Subcutaneous abdominal adipose tissue (tissue), 5 donors: Measurements from ENCODE around the gene SLC9A9.
A peak's percentile ranks its signal among the peaks of the same experiment; 100 is the strongest.

ENCODE experiments used
- H3K27ac ChIP-seq: one replicate; pipeline ENCODE4 v1.7.0; 2013; ENCODE audit warnings: low read depth, mild to moderate bottlenecking, inconsistent platforms, low read length, moderate library complexity
- H3K27me3 ChIP-seq, 5 donors: one replicate each; pipeline ENCODE4 v1.7.0; 2013; ENCODE audit warnings: low read length in 5 of 5, inconsistent platforms in 1 of 5; ENCODE audit not compliant: control insufficient read depth in 5 of 5, insufficient read depth in 4 of 5
- H3K36me3 ChIP-seq, 5 donors: one replicate each; pipeline ENCODE4 v1.7.0; 2013; ENCODE audit warnings: low read length in 5 of 5; ENCODE audit not compliant: control insufficient read depth in 5 of 5, insufficient read depth in 5 of 5
- H3K4me1 ChIP-seq, 5 donors: one replicate each; pipeline ENCODE4 v1.7.0; 2013; ENCODE audit warnings: low read length in 5 of 5, mild to moderate bottlenecking in 3 of 5, moderate library complexity in 1 of 5; ENCODE audit not compliant: control insufficient read depth in 5 of 5, insufficient read depth in 5 of 5
- H3K4me3 ChIP-seq, 5 donors: one replicate each; pipeline ENCODE4 v1.7.0; 2013; ENCODE audit warnings: low read length in 5 of 5, low read depth in 1 of 5
- H3K9ac ChIP-seq, 5 donors: one replicate each; pipeline ENCODE4 v1.7.0; 2013; ENCODE audit warnings: low read length in 5 of 5, mild to moderate bottlenecking in 4 of 5, moderate library complexity in 3 of 5
- H3K9me3 ChIP-seq, 5 donors: one replicate each; pipeline ENCODE4 v1.7.0; 2013; ENCODE audit warnings: low read length in 5 of 5; ENCODE audit not compliant: control insufficient read depth in 5 of 5
- donor health status: healthy.
- donor health status: healthy.
- donor health status: healthy.
- donor health status: healthy.
- donor health status: healthy.

The SLC9A9 gene

DNA sequence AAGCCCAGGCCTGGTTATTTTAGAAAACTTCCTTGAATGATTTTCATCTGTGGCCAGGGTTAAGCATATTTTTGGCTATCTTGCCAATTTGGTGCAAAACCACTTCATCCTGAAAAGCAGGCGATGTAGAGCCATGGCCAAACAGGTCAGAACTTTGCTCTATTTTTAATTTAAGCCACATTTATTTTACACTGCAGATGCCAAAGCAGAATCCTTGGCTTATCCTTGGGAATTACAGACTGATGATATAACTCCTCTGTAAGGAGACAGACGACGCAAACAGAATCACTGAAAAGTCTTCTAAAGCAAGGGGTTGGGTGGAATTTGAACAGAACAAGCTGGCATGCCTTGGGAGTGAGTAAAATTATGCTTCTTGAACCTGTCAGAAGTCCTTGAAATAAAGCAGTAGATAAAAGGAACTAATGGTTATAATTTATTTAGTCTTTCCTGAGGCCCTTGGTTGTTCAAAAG is 606.8 kb downstream of the SLC9A9 start:
- Histone ChIP-seq H3K9ac (no peak overlapping the region), H3K9me3 (peaks cover 0 to 2% (median 0%) of the 10 kb centered on the region in 5 donors), H3K4me3 (no peak overlapping the region), H3K4me1 (peaks cover 0 to 7% (median 0%) of the 10 kb centered on the region in 5 donors), H3K36me3 (no peaks in the 10 kb centered on the region), H3K27ac (peak overlapping the region; percentile 4), H3K27me3 (no peaks in the 10 kb centered on the region)

DNA sequence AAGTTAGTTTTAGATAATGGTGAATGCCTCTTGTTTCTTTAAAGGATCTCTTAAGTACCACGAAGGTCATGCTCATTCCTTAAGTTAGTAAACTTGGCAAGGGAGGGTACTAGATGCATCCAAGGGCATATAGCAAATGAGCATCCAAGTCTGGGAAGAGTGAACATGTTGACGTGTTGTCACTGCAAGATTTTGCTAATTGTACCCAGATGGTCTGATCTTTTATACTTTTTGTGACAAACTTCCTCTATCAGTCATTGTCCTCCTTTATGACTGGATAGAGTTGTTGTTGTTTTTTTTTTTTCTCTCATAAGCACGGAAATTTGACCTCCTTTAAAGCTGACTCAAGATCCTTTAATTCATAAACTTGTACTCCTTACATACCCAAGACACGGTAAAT is 607.4 kb downstream of the SLC9A9 start:
- Histone ChIP-seq H3K4me3 (no peak overlapping the region), H3K27ac (peak overlapping the region; percentile 4), H3K9me3 (peaks cover 0 to 3% (median 0%) of the 10 kb centered on the region in 5 donors), H3K4me1 (peaks cover 0 to 7% (median 0%) of the 10 kb centered on the region in 5 donors), H3K9ac (no peak overlapping the region), H3K27me3 (no peaks in the 10 kb centered on the region), H3K36me3 (no peaks in the 10 kb centered on the region)

DNA sequence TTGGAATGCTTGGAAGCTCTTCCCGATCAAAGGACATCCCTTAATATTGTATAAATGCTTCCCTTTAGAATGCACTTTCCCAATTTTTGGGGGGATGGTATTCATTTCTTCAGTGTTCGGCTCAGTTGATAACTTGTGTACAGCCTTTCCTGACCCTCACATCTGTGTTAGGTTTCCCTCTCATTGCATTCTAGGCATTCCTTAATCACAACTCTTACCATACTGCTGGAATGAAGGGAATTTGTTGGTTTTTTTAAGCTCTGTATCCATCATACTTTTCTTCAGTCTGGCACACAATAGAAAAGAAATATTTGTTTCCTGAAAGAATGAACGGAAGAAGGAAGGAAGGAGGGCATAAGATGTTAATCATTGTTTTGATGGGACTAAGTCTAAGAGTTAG is 609.2 kb downstream of the SLC9A9 start:
- Histone ChIP-seq H3K9ac (no peak overlapping the region), H3K36me3 (no peaks in the 10 kb centered on the region), H3K27me3 (no peaks in the 10 kb centered on the region), H3K9me3 (peaks cover 0 to 3% (median 0%) of the 10 kb centered on the region in 5 donors), H3K27ac (no peak overlapping the region), H3K4me1 (peaks cover 0 to 7% (median 0%) of the 10 kb centered on the region in 5 donors), H3K4me3 (no peak overlapping the region)

DNA sequence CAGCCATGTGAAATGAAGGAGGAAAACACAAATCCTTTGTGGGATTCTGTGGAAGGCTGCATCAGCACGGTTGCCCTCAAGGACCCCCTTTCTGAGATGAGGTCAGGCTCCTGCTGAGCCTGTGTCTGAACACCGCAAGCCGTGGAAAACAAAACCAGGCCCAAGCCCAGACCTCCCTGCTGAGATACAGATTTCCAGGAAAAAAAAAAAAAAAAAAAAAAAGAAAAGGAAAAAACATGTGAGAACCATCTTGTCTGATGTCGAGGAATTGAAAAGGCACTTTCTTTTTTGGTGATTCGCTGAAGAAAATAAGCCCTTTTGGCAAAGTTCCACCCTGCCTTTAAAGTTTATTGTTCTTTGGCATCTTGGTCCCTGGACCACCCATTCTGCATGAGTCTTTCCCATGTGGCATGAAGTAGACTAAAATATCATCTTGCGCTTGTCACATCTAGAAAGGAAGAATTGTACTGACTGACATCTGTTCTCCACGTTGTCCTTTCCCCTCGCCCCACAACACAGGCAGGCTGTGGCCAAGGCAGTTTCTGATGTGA is 611.1 kb downstream of the SLC9A9 start:
- no peak overlapping the region for H3K27ac ChIP-seq
- H3K9me3 ChIP-seq: peaks cover 0 to 3% (median 0%) of the 10 kb centered on the region in 5 donors
- no peak overlapping the region for H3K9ac ChIP-seq
- H3K4me3 ChIP-seq: no peak overlapping the region
- no peaks in the 10 kb centered on the region for H3K27me3 ChIP-seq
- H3K36me3 ChIP-seq: no peaks in the 10 kb centered on the region
- H3K4me1 ChIP-seq: peaks cover 0 to 7% (median 0%) of the 10 kb centered on the region in 5 donors

DNA sequence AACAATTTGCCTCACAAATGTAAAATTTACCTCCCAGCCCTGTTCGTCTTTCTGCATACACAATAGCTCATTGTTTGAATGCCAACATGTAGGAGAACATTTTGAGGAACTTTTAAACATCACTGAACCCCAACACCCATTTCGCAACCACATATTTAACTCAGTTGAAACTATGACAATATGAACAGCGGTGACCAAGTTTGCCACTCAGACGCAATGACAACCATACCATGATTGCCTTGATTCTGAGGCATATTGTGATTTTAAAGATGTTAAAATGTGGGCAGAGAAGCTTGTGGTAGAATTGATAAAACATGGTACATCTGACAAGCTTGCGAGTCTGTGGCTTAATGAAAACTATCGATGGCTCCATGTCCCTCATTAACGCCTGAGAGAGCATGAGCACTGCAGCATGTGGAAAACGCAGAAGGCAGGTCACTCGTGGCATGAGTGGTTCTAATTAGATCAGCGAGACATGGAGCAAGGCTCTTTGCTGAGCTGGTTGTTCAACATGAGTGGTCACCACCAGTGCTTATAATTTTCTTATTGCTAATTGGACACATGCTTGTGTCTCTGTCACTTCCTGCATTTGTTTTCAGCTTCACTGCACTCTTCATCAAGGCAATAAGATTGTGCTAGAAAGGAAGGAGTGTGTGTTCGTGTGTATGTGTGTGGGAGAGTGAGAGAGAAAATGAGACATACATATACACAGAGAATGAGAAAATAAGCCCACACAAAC is 611.9 kb downstream of the SLC9A9 start:
- no peak overlapping the region for H3K4me3 ChIP-seq
- no peak overlapping the region for H3K27ac ChIP-seq
- H3K4me1 ChIP-seq: peaks cover 0 to 2% (median 0%) of the 10 kb centered on the region in 5 donors
- H3K9me3 ChIP-seq: peaks cover 0 to 3% (median 0%) of the 10 kb centered on the region in 5 donors
- H3K36me3 ChIP-seq: no peaks in the 10 kb centered on the region
- H3K27me3 ChIP-seq: no peaks in the 10 kb centered on the region
- H3K9ac ChIP-seq: no peak overlapping the region

DNA sequence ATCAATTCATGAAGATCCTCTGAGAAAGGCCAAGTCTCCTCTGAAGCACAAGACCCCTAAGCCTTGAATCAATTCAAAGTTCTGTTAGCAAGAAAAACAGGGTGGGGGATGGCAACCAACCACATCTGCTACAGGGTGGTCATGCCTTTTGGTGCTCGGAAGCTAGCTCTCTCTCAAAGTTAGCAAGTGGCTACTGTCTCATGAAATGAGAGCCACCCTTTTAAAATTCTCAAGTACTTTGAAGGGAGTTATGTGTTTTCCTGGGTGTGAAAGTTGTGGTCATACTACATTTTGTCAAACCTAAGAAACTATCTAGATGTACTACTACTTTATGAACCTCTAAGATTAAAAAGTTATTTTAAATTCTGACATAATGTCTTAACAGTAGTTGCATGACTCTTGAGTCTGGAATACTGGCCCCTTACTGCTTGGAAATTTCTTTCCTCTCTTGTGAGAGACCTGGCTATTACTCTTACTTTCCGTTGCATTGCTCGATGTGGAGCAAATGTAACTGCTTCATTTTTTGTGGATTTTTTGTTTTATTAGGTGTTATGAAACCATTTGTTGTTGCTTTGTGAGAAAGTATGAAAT is 612.6 kb downstream of the SLC9A9 start:
- Histone ChIP-seq H3K9me3 (peaks cover 0 to 3% (median 0%) of the 10 kb centered on the region in 5 donors), H3K27ac (no peak overlapping the region), H3K9ac (no peak overlapping the region), H3K4me3 (no peak overlapping the region), H3K27me3 (no peaks in the 10 kb centered on the region), H3K4me1 (no peaks in the 10 kb centered on the region), H3K36me3 (no peaks in the 10 kb centered on the region)

DNA sequence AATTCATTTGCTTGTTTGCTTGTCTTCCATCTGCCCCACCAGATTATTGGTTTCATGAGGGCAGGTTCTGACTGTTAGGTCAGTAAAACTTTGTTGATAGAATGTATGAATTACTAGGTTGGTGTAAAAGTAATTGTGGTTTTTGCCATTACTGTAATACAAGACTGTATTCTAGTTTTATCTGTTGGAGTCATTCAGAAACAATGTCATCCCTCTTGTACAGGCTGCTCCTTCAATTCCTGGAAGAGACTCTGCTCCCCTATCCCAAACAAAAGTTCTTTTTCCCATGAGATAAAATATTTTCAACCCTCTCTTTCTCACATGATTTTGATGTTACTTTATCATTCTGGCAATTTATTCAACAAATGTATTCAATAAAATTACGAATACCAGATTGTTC is 613.7 kb downstream of the SLC9A9 start:
- Histone ChIP-seq H3K27ac (no peak overlapping the region), H3K4me3 (no peak overlapping the region), H3K9me3 (peaks cover 0 to 3% (median 0%) of the 10 kb centered on the region in 5 donors)

DNA sequence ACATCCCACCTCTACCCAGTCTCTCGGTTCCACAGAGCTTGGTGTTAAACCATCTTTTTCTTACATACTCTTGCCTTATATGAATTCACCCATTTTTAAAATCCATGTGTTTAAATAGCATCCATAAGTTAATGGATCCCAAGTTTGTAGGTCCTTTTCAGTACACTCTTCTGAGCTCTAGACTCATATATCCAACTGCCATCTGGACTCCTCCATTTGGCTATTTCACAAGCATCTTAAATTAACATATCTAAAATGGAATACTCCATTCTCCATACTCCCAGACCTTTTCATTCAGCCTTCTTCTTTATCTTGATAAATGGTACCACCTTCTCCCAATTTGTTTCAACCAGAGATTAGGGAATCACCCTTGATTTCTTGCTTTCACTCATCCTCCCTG is 615.3 kb downstream of the SLC9A9 start:
- Histone ChIP-seq H3K27me3 (no peaks in the 10 kb centered on the region), H3K9me3 (peaks cover 0 to 3% (median 0%) of the 10 kb centered on the region in 5 donors), H3K9ac (no peak overlapping the region), H3K4me3 (no peak overlapping the region), H3K27ac (no peak overlapping the region), H3K4me1 (no peaks in the 10 kb centered on the region), H3K36me3 (no peaks in the 10 kb centered on the region)

More for the DNA sequence above, 613.7 kb downstream of the SLC9A9 start:
- H3K36me3 ChIP-seq: no peaks in the 10 kb centered on the region
- H3K9ac ChIP-seq: no peak overlapping the region
- no peaks in the 10 kb centered on the region for H3K4me1 ChIP-seq
- H3K27me3 ChIP-seq: no peaks in the 10 kb centered on the region

DNA sequence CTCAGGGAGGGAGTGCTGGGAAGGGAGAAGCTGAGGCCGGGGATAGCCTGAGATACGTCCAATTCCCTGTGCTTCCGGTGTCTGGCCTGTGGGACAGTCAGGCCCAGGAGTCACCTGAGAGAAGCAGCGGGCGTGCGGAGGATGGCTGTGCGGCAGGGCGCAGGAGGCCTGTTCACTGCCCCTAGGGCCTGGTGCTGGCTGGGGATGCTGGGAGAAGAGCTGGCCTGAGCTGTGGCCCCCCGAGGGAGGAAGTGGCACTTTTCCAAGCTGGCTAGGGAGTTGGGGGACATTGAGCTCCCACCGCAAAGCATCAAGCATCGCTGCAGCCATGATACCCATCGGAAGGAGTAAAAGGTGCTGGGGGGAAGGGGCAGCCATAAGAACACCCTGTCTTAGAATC is 619.9 kb downstream of the SLC9A9 start:
- no peak overlapping the region for H3K4me3 ChIP-seq
- H3K27me3 ChIP-seq: no peaks in the 10 kb centered on the region
- no peak overlapping the region for H3K27ac ChIP-seq
- H3K9me3 ChIP-seq: peaks cover 0 to 3% (median 0%) of the 10 kb centered on the region in 5 donors
- no peaks in the 10 kb centered on the region for H3K36me3 ChIP-seq
- H3K4me1 ChIP-seq: no peaks in the 10 kb centered on the region
- no peak overlapping the region for H3K9ac ChIP-seq

DNA sequence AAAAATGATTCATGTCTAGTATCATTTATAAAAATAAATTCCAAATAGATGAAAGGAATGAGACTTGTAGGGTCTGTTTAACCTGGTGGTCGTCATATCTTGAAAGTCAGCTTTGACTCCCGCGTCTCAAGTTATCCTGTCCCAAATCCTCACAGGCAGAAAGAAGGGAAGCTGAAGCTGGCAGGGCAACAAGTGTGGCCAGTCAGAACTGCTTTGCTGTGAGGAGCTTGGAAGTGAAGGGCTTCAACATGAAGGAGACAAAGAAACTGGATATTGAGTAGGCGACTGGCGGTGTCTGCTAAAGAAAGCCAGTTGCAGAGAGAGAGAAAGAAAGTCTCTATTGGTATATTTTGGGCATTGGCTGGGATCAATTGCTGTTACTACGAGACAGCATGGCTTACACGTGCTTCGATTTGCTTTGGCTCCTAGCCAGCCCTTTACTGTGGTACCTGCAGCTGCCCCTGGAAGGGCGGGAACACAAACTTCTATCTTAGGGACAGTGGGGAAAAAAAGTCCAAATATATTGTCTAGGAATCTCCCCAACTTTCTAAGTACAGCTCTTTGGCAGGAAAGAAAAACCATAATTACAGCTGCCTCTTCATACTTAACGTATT is 621.5 kb downstream of the SLC9A9 start:
- no peaks in the 10 kb centered on the region for H3K36me3 ChIP-seq
- no peak overlapping the region for H3K9ac ChIP-seq
- H3K4me1 ChIP-seq: no peaks in the 10 kb centered on the region
- H3K4me3 ChIP-seq: no peak overlapping the region
- no peak overlapping the region for H3K27ac ChIP-seq
- no peaks in the 10 kb centered on the region for H3K27me3 ChIP-seq
- no peaks in the 10 kb centered on the region for H3K9me3 ChIP-seq
